HEK293 (cell line): ENCODE measurements around the gene MSI2.

Experiments used
- CTCF ChIA-PET: fragments of 350-600 bp; formaldehyde crosslinking; extraction: SDS; loops from one replicate; lab custom pipeline; 2021; ENCODE audit warnings: antibody characterized with exemption; lab: Yijun Ruan, JAX
- POLR2A ChIA-PET: fragments of 300-600 bp; formaldehyde crosslinking; extraction: SDS; loops from one replicate; lab custom pipeline; 2020; ENCODE audit warnings: antibody characterized with exemption, inconsistent platforms; lab: Yijun Ruan, JAX
- H3K27ac ChIP-seq: fragments of 200-500 bp; sonication (Bioruptor generic); 2 replicates; pipeline ENCODE4 v1.5.1; 2014; ENCODE audit warnings: low read depth, low read length, control low read depth, inconsistent platforms; ENCODE audit errors: extremely low read depth
- H3K36me3 ChIP-seq, 2 experiments: fragments of 200-500 bp in 1 of 2; sonication (Bioruptor generic) in 1 of 2; 1 replicate in 1 of 2; 2 replicates in 1 of 2; pipeline ENCODE4 v1.5.1; 2014 to 2017; ENCODE audit warnings: inconsistent platforms in 2 of 2, low read length in 2 of 2; ENCODE audit not compliant: control insufficient read depth in 2 of 2, insufficient read depth in 1 of 2
- H3K4me1 ChIP-seq: fragments of 200-500 bp; sonication (Bioruptor generic); 2 replicates; pipeline ENCODE4 v1.5.1; 2014; ENCODE audit warnings: mild to moderate bottlenecking, low read length, inconsistent platforms; ENCODE audit not compliant: control insufficient read depth, insufficient read depth
- H3K4me3 ChIP-seq: 2 replicates; pipeline ENCODE4 v1.5.1; 2011; ENCODE audit warnings: low read depth, mild to moderate bottlenecking, control low read depth, low read length, moderate library complexity
- H3K9me3 ChIP-seq: fragments of 200-500 bp; sonication (Bioruptor generic); 2 replicates; pipeline ENCODE4 v1.5.1; 2014; ENCODE audit warnings: low read depth, low read length, inconsistent platforms; ENCODE audit not compliant: control insufficient read depth, insufficient read depth
- ELK4 ChIP-seq: IDR thresholded peaks from 2 replicates; pipeline ENCODE4 v1.6.1; 2011; ENCODE audit warnings: mild to moderate bottlenecking, low read depth, low read length, borderline replicate concordance
- HOXC10 ChIP-seq: sonication (generic); formaldehyde crosslinking; IDR thresholded peaks from 2 replicates; pipeline ENCODE4 v1.8.1; 2023; ENCODE audit warnings: mild to moderate bottlenecking, missing genetic modification reagents
- MZF1 ChIP-seq: fragments of 450-650 bp; formaldehyde crosslinking; IDR thresholded peaks from 2 replicates; pipeline ENCODE4 v1.5.1; 2017; ENCODE audit warnings: missing biosample characterization, missing genetic modification characterization, borderline replicate concordance
- OSR2 ChIP-seq: fragments of 450-650 bp; formaldehyde crosslinking; IDR thresholded peaks from 2 replicates; pipeline ENCODE4 v1.5.1; 2016; ENCODE audit warnings: missing biosample characterization, missing genetic modification characterization
- REPIN1 ChIP-seq: fragments of 450-650 bp; formaldehyde crosslinking; IDR thresholded peaks from 2 replicates; pipeline ENCODE4 v1.5.1; 2017; ENCODE audit warnings: missing biosample characterization, missing genetic modification characterization, low read depth
- TCF7L2 ChIP-seq: IDR thresholded peaks from 2 replicates; pipeline ENCODE4 v1.6.1; 2011; ENCODE audit warnings: low read depth, mild to moderate bottlenecking, inconsistent platforms, low read length, moderate library complexity, borderline replicate concordance
- YY1 ChIP-seq: fragments of 450-650 bp; formaldehyde crosslinking; IDR thresholded peaks from 2 replicates; pipeline ENCODE4 v1.5.1; 2018; ENCODE audit warnings: missing biosample characterization, missing genetic modification characterization
- ZNF146 ChIP-seq: fragments of 450-650 bp; formaldehyde crosslinking; IDR thresholded peaks from 2 replicates; pipeline ENCODE4 v1.5.1; 2016; ENCODE audit warnings: missing biosample characterization, missing genetic modification characterization
- ZNF148 ChIP-seq: fragments of 450-650 bp; formaldehyde crosslinking; IDR thresholded peaks from 2 replicates; pipeline ENCODE4 v1.5.0; 2017; ENCODE audit warnings: missing biosample characterization, missing genetic modification characterization, borderline replicate concordance
- ZNF211 ChIP-seq: fragments of 450-650 bp; formaldehyde crosslinking; IDR thresholded peaks from 2 replicates; pipeline ENCODE4 v1.5.1; 2016; ENCODE audit warnings: low read depth, missing biosample characterization, missing genetic modification characterization
- ZNF26 ChIP-seq: fragments of 450-650 bp; formaldehyde crosslinking; IDR thresholded peaks from 2 replicates; pipeline ENCODE4 v1.5.1; 2016; ENCODE audit warnings: missing biosample characterization, missing genetic modification characterization
- ZNF354C ChIP-seq: fragments of 450-650 bp; formaldehyde crosslinking; IDR thresholded peaks from 2 replicates; pipeline ENCODE4 v1.5.1; 2016; ENCODE audit warnings: missing biosample characterization, missing genetic modification characterization, low read depth, borderline replicate concordance
- ZNF37A ChIP-seq: fragments of 450-650 bp; IDR thresholded peaks from 2 replicates; pipeline ENCODE4 v1.5.1; 2018; ENCODE audit warnings: missing biosample characterization, missing genetic modification characterization
- ZNF449 ChIP-seq: fragments of 450-650 bp; formaldehyde crosslinking; IDR thresholded peaks from 2 replicates; pipeline ENCODE4 v1.5.1; 2017; ENCODE audit warnings: missing biosample characterization, mild to moderate bottlenecking, missing genetic modification characterization, moderate library complexity
- ZNF514 ChIP-seq: fragments of 450-650 bp; formaldehyde crosslinking; IDR thresholded peaks from 2 replicates; pipeline ENCODE4 v1.5.1; 2016; ENCODE audit warnings: missing biosample characterization, missing genetic modification characterization
- ZNF621 ChIP-seq: fragments of 450-650 bp; formaldehyde crosslinking; IDR thresholded peaks from 2 replicates; pipeline ENCODE4 v1.5.1; 2017; ENCODE audit warnings: missing biosample characterization, missing genetic modification characterization
- ZNF768 ChIP-seq: fragments of 450-650 bp; formaldehyde crosslinking; IDR thresholded peaks from 2 replicates; pipeline ENCODE4 v1.5.1; 2018; ENCODE audit warnings: missing biosample characterization, mild to moderate bottlenecking, missing genetic modification characterization
- ZNF843 ChIP-seq: fragments of 450-650 bp; formaldehyde crosslinking; IDR thresholded peaks from 2 replicates; pipeline ENCODE4 v1.5.1; 2016; ENCODE audit warnings: missing biosample characterization, missing genetic modification characterization

Gene MSI2

GRCh38 chr17:57644326-57644725 lies 388.0 kb downstream of the MSI2 start:
- H3K4me1 ChIP-seq = no peaks in the 10 kb centered on the region
- H3K4me3 ChIP-seq = no peak overlapping the region
- H3K36me3 ChIP-seq = peaks cover 0 to 3% of the 10 kb centered on the region in 2 experiments; a peak in 1 of 3 replicates
- ChIA-PET CTCF (interaction anchor here (0.8 kb wide), 1 partner anchor 84 kb away, joined by 3 read pairs; no protein-coding TSS in a partner anchor), POLR2A (no interaction called here)
- no peaks in the 10 kb centered on the region for H3K9me3 ChIP-seq
- TF ChIP-seq ZNF354C (tag by site-specific recombination) (no peak), OSR2 (tag by site-specific recombination) (no peak), ZNF514 (no peak), ZNF843 (no peak)
- no peak overlapping the region for H3K27ac ChIP-seq

GRCh38 chr17:57645950-57646665 lies 389.8 kb downstream of the MSI2 start:
- Histone ChIP-seq H3K36me3 (peaks cover 0 to 3% of the 10 kb centered on the region in 2 experiments; a peak in 1 of 3 replicates), H3K4me1 (peaks cover 3% of the 10 kb centered on the region; the same call in 1 of the 2 replicates), H3K9me3 (no peaks in the 10 kb centered on the region), H3K27ac (no peak overlapping the region), H3K4me3 (no peak overlapping the region)
- TF ChIP-seq ZNF26 (tag by site-specific recombination) = no peak
- no peak for TF ChIP-seq REPIN1
- no peak for TF ChIP-seq TCF7L2
- TF ChIP-seq ZNF768 (tag by site-specific recombination) = no peak
- no peak for TF ChIP-seq MZF1 (tag by site-specific recombination)
- TF ChIP-seq ZNF146 (tag by site-specific recombination) = no peak
- TF ChIP-seq ZNF621 (tag by site-specific recombination) = no peak
- TF ChIP-seq ELK4 = no peak
- TF ChIP-seq ZNF449 (tag by site-specific recombination) = no peak
- TF ChIP-seq ZNF211 = no peak
- no peak for TF ChIP-seq HOXC10 (CRISPR knock-in tag)
- TF ChIP-seq ZNF148 = no peak
- TF ChIP-seq ZNF37A (tag by site-specific recombination) = no peak
- TF ChIP-seq YY1 (tag by site-specific recombination) = no peak
- POLR2A ChIA-PET = no interaction called here
- CTCF ChIA-PET = interaction anchor here (0.6 to 1.7 kb wide), 3 partner anchors 26 to 48 kb away, joined by 3 to 8 read pairs (median 5); no protein-coding TSS in a partner anchor
